NCI-H774 (cell line): ENCODE measurements around the gene TSBP1.
A peak's percentile ranks its signal among the peaks of the same experiment; 100 is the strongest.

ENCODE experiments used
- DNase-seq: peaks from one replicate; lab custom pipeline; 2025; lab: John Stamatoyannopoulos, UW

Gene TSBP1, protein sequence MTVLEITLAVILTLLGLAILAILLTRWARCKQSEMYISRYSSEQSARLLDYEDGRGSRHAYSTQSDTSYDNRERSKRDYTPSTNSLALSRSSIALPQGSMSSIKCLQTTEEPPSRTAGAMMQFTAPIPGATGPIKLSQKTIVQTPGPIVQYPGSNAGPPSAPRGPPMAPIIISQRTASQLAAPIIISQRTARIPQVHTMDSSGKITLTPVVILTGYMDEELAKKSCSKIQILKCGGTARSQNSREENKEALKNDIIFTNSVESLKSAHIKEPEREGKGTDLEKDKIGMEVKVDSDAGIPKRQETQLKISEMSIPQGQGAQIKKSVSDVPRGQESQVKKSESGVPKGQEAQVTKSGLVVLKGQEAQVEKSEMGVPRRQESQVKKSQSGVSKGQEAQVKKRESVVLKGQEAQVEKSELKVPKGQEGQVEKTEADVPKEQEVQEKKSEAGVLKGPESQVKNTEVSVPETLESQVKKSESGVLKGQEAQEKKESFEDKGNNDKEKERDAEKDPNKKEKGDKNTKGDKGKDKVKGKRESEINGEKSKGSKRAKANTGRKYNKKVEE

DNA sequence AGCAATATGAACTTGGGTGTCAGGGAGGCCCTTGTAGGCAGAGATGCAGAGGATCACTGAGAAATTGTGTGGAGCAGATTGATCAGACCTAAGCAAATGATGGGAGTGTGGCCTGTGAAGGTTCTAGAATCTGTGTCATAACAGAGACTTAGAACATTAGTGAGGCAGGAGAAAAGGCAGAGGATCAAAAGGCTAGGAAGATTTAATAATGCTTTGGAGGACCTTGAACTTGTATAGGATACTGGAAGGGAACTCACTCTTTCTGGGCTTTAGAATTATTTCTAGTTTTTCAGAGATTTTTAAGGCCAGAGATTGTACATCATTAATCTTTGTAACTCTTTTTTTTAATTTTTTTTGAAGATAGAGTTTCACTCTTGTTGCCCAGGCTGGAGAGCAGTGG lies at the start of gene TSBP1:
Gene TSBP1 (minus strand): TSS at position 101 of the 400 bp plus-strand sequence. CDS start 197 bp downstream, outside the sequence.
- no peak for DNase-seq

DNA sequence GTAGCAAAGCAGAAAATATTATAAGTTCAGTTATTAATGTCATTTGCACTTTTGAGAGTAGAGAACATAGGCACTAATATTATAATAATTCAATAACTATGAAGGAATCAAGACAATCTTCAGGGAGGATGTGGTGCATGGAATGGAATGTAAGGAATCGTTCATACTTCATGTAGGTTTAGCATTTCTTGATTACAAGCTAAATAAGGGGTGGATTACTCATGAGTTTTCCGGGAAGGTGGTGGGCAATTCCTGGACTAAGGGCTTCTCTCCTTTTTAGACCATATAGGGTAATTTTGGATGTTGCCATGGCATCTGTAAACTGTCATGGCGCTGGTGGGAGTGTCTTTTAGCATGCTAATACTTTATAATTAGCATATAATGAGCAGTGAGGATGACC lies 44.3 kb upstream of the TSBP1 start:
- no peak for DNase-seq

DNA sequence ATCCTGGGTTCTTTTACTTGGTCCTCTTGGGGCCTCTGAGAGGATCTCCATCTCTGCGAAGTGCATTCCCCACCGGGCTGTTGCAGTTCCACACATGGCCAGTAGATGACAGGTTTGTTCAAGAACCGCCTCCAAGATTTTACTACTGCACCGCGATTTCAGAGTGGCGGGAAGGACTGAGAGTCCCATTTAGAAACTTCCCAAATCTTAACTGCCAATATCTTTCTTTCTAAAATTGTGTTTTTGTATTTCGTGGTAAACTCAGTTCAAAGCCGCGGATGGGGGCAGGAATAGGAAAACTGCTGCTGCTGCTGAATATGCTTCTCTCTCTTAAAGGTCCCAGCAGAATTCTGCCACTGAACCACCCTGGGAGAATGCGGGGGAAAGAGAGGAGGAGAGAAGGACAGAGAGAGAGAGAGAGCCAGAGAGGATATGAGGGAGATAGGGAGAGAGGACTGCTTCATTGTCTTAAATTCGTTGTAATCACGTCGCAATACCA lies 43.9 kb upstream of the TSBP1 start:
- DNase-seq = peak; percentile 33

GRCh38 chr6:32413427-32414047 lies 41.8 kb upstream of the TSBP1 start:
- peak; percentile 21 for DNase-seq

DNA sequence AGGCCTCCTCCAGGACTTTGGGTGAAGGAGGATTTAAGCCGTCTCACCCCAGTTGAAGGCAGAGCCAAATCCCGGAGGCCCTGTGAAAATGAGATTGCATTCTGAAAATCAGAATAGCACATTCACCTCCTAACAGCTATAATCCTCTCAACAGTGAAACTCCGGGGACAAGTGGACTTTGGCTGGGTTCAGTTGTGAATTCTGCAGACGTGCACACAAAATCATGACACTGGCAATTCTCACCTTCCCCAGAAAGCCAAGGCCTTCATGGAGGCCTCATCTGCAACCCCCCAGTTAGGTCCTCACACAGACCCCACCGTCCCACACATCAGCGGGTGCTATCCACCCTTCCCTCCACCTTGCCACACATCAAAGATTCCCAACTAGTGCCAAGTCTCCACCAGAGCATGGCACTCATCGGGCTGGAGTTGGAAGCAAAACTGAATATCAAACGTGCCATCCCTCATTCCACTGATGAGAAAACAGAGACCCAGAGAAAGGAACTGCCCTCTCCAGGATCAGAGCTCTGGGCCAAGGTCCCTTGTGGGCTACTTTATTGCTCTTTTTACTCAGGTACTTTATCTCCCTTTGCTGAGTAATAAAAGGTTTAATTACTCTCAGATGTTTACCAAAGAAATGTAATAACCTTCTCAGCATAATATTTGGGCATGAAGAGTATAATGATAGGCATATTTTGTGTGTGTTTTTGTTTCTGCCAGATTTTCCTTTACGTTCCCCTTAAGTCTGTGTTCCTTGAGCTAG lies 40.0 kb upstream of the TSBP1 start:
- DNase-seq = no peak

DNA sequence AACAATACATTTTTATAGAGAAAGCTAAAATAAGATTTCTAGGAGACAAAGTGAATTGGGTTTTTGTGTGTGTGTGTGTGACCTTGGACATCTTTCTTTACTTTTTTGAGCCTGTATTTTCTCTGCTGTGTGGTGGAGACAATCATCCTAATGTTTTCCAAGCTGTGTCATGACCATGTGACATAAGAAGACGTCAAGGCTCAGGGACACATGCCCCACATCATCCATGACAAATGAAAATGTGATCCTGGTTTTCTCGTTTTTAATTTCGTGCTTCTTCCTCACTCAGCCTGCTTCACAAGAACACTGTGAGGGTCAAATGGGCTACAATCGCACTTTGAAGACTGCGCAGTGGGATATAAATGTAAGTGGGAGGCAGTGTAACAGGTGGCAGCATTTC lies 39.2 kb upstream of the TSBP1 start:
- DNase-seq = no peak

GRCh38 chr6:32406857-32407256 lies 35.2 kb upstream of the TSBP1 start, which contains the start of gene BTNL2:
BTNL2 (minus strand) TSS chr6:32407181; CDS start chr6:32407123, 58 bp downstream.
- DNase-seq = no peak

GRCh38 chr6:32406197-32406596 lies 34.5 kb upstream of the TSBP1 start:
- no peak for DNase-seq

DNA sequence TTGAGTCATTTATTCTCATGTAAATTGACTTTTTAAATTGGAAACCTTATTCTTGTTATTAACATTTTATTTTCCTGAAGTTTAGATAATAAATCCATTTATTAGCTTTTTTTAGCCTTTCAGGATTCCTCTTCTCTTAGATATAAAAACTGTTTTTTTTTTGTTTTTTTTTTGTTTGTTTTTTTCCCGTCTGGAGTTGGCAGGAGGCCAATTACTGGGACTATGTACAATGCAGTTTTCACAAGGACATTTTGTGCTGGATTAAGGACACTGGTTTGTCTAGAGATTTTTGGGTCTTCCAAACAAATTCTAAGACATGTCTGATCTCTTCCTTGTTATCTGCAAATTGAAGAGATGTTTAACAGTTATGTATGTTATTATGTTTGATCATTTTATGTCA lies 34.0 kb upstream of the TSBP1 start:
- no peak for DNase-seq

DNA sequence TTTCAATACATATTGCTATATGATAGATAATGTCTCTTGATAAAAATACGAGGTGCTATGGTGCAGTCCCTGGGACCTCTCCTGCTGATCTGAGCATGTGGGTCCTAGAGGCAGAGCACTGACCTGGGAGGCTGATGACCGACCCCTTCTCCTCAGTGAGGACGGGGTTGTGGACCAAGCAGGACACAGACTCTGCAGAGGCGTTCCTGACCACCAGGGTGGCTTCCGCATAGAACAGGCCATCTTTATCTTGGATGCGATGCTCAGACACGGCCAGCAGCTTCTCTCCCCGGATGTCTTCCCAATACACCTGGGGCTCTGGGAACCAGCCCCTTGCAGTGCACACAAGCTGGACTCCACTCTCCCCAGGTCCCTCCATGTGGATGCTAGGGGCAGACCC lies 31.1 kb upstream of the TSBP1 start:
- DNase-seq = no peak

DNA sequence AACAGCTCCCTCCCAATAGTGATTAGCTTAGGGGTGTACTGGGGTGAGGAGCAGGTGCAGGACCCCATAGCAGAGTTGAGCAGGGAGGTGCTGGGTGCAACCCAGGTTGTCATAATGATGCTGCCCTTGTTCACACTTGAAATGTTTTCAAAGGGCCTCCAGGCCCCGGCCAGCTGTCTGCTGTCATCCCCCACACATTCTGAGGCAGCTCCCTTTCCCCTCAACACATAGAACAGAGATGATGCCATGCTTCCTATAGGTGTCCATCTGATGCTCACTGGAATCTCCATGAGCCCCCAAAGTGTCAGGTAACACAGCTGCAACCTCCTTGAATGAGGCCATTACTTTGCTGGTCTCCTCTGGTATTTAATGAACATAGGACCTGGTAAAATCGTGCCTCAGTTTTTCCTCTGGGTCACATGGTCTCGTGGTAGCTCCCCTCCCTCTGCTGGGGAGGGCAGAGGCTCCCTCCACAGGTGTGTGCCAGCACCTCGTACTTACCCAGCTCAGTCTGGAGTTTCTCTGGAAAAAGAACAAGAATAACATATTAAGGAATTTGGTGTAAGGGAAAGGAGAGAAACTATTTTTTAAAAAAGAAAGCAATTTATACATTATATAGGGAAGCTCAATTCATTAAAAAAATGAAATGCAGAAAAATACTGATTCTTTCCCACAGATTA lies 29.7 kb upstream of the TSBP1 start:
- DNase-seq = no peak

DNA sequence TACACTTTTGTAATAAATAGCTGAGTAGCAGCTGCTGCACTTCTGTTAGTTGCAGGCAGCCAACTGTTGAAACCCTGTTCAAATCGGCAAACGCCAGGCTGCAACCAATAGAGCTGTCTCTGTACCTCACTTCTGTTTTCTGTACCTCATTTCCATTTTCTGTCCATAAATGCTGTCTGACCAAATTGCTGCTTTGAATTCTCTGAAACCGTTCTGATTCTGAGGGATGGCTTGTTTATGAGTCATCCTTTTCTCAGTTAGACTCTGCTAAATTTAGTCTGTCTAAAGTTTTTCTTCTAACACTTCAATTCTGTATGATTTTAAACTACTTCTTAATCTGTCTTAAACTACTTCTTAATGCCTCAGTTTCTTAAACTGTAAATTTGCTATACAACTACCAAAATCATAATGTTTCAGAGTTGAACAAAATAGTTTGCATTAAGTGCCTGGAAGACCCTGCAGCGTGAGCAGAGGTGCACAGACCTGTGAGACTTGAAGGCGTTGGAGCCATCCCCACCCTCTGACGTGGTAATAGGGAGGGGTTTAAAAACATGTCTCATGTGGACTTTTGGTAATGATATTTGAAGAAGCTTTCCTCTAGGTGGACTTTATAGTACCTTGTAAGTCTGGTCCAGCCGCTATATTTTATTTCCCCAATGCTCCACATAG lies 25.7 kb upstream of the TSBP1 start:
- no peak for DNase-seq

- no peak for DNase-seq
Observed at GRCh38 chr6:32396028-32396427, 24.3 kb upstream of the TSBP1 start.

- no peak for DNase-seq
Observed at GRCh38 chr6:32393665-32394420, 22.1 kb upstream of the TSBP1 start.

- DNase-seq = no peak
Observed at GRCh38 chr6:32391505-32391904, 19.8 kb upstream of the TSBP1 start.

GRCh38 chr6:32387589-32388340 lies 16.1 kb upstream of the TSBP1 start:
- DNase-seq = no peak

DNA sequence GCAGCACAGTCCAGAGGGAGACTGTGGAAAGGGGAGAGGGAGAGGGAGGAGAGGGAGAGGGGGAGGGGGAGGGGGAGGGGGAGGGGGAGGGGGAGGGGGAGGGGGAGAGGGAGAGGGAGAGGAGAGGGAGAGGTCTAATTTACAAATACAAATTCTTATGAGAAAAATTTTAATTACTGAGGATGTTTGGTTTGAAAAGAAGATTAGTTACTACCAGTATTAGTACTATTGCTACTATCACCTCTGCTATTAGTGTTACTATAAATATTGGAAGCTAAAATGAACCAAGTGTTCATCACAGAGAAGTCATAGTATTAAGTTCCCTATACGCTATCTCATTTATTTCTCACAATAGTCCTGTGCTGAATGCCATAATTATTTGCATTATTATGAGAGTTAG lies 14.3 kb upstream of the TSBP1 start:
- no peak for DNase-seq

DNA sequence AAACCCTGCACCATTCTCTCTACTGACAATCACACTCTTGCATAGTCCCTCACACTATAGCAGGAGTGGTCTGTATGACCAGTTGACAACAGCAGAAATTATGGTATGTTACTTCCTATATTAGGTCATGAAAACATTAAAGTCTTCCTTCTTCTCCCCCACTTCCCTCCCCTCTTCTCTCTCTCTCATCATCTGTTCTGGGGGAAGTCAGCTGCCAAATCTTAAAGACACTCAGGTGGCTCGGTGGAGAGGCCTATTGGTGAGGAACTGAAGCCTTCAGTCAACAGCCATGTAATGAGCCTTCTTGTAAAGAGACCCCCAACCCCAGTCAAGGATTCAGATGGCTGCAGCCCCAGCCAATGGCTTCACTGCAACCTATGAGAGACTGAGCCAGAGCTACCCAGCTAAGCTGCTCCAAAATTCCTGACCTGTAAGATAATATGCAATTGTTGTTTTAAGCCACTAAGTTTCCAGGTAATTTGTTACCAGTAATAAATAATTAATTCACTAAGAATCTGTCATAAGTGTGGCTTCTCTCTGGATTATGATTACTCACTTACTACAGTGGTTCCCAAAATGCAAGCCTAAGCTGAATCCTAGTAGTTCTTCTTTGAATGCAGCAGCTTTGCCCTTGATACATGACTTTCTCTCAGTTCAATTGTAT lies 11.2 kb upstream of the TSBP1 start:
- no peak for DNase-seq

DNA sequence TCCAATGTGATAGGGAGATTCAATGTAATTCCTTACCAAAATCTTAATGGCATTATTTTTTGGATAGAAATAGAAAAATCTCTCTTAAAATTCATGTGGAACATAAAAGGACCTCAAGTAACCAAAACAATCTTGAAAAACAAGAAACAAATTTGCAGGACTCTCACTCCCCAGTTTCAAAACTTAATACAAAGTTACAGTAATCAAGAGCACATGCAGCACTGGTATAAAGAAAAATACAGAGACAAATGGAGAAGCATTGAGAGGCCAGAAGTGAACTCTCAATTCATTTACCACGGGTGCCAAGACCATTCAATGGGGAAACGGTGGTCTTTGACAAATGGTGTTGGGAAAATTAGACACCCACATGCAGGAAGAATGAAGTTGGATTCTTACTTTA lies 7.8 kb upstream of the TSBP1 start:
- no peak for DNase-seq
